Panc1 (cell line): ENCODE results near the gene PATE2.

Source experiments
- POLR2AphosphoS5 ChIP-seq: IDR thresholded peaks from 2 replicates; pipeline ENCODE4 v1.6.1; 2012; ENCODE audit warnings: mild to moderate bottlenecking, low read depth, low read length, moderate library complexity
- SIN3A ChIP-seq: IDR thresholded peaks from 2 replicates; pipeline ENCODE4 v1.6.1; 2012; ENCODE audit warnings: low read depth, mild to moderate bottlenecking, low read length, moderate library complexity, borderline replicate concordance; ENCODE audit not compliant: insufficient read depth
- TF ChIP-seq, protein P1 (sequence below): fragments of 450-650 bp; IDR thresholded peaks from 2 replicates; pipeline ENCODE4 v1.5.1; 2017; ENCODE audit warnings: mild to moderate bottlenecking
- TF ChIP-seq, protein P2 (sequence below), 2 experiments: IDR thresholded peaks; 2 replicates each; pipeline ENCODE4 v1.6.1; 2011 to 2012; ENCODE audit warnings: low read depth in 2 of 2, control low read depth in 1 of 2, low read length in 1 of 2, mild to moderate bottlenecking in 1 of 2, moderate library complexity in 1 of 2; ENCODE audit not compliant: insufficient read depth in 1 of 2

DNA sequence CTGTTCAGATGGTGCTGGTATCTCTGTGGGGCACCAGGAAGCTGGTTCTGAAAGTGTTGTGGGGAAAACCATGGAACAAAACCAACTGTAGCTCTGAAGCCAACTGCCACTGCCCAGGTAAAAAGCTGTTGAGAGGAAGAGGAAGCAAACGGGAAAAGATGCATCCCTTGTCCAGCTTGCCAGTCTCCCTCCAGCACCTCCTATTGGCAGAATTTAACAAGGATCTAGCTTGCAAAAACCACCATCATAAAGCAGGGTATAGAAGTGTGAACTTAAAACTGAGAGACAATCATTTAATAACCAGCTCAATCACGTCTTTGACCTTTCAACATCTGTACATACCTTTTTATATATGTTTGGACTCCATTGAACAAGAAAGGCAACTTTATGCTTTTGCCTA lies 28.0 kb downstream of the PATE2 start:
- TF ChIP-seq, protein P1, sequence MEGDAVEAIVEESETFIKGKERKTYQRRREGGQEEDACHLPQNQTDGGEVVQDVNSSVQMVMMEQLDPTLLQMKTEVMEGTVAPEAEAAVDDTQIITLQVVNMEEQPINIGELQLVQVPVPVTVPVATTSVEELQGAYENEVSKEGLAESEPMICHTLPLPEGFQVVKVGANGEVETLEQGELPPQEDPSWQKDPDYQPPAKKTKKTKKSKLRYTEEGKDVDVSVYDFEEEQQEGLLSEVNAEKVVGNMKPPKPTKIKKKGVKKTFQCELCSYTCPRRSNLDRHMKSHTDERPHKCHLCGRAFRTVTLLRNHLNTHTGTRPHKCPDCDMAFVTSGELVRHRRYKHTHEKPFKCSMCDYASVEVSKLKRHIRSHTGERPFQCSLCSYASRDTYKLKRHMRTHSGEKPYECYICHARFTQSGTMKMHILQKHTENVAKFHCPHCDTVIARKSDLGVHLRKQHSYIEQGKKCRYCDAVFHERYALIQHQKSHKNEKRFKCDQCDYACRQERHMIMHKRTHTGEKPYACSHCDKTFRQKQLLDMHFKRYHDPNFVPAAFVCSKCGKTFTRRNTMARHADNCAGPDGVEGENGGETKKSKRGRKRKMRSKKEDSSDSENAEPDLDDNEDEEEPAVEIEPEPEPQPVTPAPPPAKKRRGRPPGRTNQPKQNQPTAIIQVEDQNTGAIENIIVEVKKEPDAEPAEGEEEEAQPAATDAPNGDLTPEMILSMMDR, result peak; percentile 14
- TF ChIP-seq, protein P2, sequence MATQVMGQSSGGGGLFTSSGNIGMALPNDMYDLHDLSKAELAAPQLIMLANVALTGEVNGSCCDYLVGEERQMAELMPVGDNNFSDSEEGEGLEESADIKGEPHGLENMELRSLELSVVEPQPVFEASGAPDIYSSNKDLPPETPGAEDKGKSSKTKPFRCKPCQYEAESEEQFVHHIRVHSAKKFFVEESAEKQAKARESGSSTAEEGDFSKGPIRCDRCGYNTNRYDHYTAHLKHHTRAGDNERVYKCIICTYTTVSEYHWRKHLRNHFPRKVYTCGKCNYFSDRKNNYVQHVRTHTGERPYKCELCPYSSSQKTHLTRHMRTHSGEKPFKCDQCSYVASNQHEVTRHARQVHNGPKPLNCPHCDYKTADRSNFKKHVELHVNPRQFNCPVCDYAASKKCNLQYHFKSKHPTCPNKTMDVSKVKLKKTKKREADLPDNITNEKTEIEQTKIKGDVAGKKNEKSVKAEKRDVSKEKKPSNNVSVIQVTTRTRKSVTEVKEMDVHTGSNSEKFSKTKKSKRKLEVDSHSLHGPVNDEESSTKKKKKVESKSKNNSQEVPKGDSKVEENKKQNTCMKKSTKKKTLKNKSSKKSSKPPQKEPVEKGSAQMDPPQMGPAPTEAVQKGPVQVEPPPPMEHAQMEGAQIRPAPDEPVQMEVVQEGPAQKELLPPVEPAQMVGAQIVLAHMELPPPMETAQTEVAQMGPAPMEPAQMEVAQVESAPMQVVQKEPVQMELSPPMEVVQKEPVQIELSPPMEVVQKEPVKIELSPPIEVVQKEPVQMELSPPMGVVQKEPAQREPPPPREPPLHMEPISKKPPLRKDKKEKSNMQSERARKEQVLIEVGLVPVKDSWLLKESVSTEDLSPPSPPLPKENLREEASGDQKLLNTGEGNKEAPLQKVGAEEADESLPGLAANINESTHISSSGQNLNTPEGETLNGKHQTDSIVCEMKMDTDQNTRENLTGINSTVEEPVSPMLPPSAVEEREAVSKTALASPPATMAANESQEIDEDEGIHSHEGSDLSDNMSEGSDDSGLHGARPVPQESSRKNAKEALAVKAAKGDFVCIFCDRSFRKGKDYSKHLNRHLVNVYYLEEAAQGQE (IDR thresholded peaks at IDR 0.05; ENCODE audit: insufficient read depth in 1 of 2, low read depth in 2 of 2, low read length in 1 of 2), result no peak
- TF ChIP-seq SIN3A (no peak), POLR2AphosphoS5 (no peak)
